ENCODE results near the gene PAAF1. TPM values are rescaled to one million over a fixed set of nuclear protein-coding genes. Genes with fewer than 3 reads are reported as not detected.
"Not testable (repeated sequence)": the region's sequence is repeated elsewhere in the genome, so short reads cannot be mapped to it uniquely, and the experiment has no call there.

The PAAF1 gene
- total and polyA plus RNA-seq, 7 experiments from 2014 or later = 12.4 to 26.2 (median 20.3) TPM

DNA sequence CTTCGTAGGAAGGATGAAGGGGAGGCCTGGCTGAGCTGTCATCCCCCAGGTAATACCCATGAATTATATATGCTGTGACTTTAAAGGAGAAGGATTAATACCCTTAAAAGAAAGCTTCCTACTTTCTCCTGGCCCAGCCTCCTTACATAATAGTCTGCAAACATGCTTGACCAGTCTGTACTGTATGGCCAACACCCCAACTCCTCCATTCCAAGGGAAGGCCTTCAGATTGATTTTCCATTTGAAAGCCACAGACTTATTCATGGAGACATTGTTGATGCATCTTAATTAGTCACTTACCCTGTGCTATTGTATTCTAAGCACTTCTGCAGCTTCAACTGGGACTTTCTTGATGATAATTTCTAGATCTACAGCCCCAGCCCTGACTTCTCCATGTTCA lies 2.0 kb downstream of the PAAF1 start:
- H3K4me3 Mint-ChIP-seq = peak overlapping the region in 3 of 10 donors; percentile 17 to 95 (median 23)
- H3K4me1 Mint-ChIP-seq = peaks cover 14 to 50% (median 38%) of the 10 kb centered on the region in 7 donors
- peak overlapping the region in 3 of 9 donors; percentile 8 to 38 (median 20) for H3K27ac Mint-ChIP-seq
- DNase-seq = no peak
- intact Hi-C loops (cut with micrococcal nuclease) = loop anchor here in 1 of 2 donors (5.0 kb wide), 1 partner anchor 614 kb away; the partner anchor contains the start of gene LIPT2
- Histone ChIP-seq H3K9me3 (ENCODE audit: control insufficient read depth in 2 of 3, low read length in 3 of 3) (no peaks in the 10 kb centered on the region), H3K36me3 (ENCODE audit: control insufficient read depth in 2 of 3, insufficient read depth in 3 of 3, low read length in 3 of 3) (peaks cover 0 to 14% (median 0%) of the 10 kb centered on the region in 3 experiments), H3K27me3 (ENCODE audit: control insufficient read depth in 2 of 2, insufficient read depth in 2 of 2, low read length in 2 of 2) (no peaks in the 10 kb centered on the region), H3K27ac (ENCODE audit: low read depth, low read length) (no peak overlapping the region), H3K4me3 (ENCODE audit: low read length) (no peak overlapping the region), H3K4me1 (ENCODE audit: control insufficient read depth in 2 of 2, insufficient read depth in 2 of 2, low read length in 2 of 2) (peaks cover 17 to 19% of the 10 kb centered on the region in 2 donors)
- peaks cover 0 to 14% (median 9%) of the 10 kb centered on the region in 5 donors for H3K36me3 Mint-ChIP-seq
- ChIA-PET CTCF (no interaction called here), POLR2A (interaction anchor here (0.6 to 1.5 kb wide), 3 partner anchors 9 to 350 kb away, joined by 3 to 4 read pairs (median 3); no protein-coding TSS in a partner anchor)
- H3K27me3 Mint-ChIP-seq = no peaks in the 10 kb centered on the region
- peaks cover 0 to 2% (median 0%) of the 10 kb centered on the region in 11 donors for H3K9me3 Mint-ChIP-seq
- no peak for ATAC-seq

DNA sequence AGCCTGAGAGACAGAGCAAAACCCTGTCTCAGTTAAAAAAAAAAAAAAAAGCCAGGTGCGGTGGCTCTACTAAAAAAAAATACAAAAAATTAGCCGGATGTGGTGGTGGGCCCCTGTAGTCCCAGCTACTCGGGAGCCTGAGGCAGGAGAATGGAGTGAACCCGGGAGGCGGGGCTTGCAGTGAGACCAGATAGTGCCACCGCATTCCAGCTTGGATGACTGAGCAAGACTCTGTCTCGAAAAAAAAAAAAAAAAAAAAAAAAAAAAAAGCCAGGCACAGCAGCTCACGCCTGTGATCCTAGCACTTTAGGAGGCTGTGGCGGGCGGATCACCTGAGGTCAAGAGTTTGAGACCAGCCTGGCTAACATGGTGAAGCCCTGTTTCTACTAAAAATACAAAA lies 3.6 kb downstream of the PAAF1 start:
- H3K9me3 Mint-ChIP-seq; H3K4me3 ChIP-seq (ENCODE audit: low read length); H3K36me3 Mint-ChIP-seq; H3K27ac Mint-ChIP-seq; ATAC-seq; DNase-seq; H3K27ac ChIP-seq (ENCODE audit: low read depth, low read length); H3K27me3 Mint-ChIP-seq; intact Hi-C loops (cut with micrococcal nuclease); H3K27me3 ChIP-seq (ENCODE audit: control insufficient read depth in 2 of 2, insufficient read depth in 2 of 2, low read length in 2 of 2); H3K9me3 ChIP-seq (ENCODE audit: control insufficient read depth in 2 of 3, low read length in 3 of 3); H3K4me3 Mint-ChIP-seq: not testable (repeated sequence)
- Histone ChIP-seq H3K36me3 (ENCODE audit: control insufficient read depth in 2 of 3, insufficient read depth in 3 of 3, low read length in 3 of 3) (peaks cover 0 to 10% (median 0%) of the 10 kb centered on the region in 3 experiments), H3K4me1 (ENCODE audit: control insufficient read depth in 2 of 2, insufficient read depth in 2 of 2, low read length in 2 of 2) (peaks cover 10 to 12% of the 10 kb centered on the region in 2 donors)
- CTCF ChIA-PET = interaction anchor here (0.6 kb wide), 1 partner anchor 1507 kb away, joined by 4 read pairs; no protein-coding TSS in a partner anchor
- peaks cover 5 to 39% (median 29%) of the 10 kb centered on the region in 7 donors for H3K4me1 Mint-ChIP-seq
- POLR2A ChIA-PET = interaction anchor here (0.8 kb wide), 1 partner anchor 12 kb away, joined by 3 read pairs; no protein-coding TSS in a partner anchor

- peaks cover 5 to 19% (median 8%) of the 10 kb centered on the region in 7 donors for H3K4me1 Mint-ChIP-seq
- no peaks in the 10 kb centered on the region for H3K27me3 Mint-ChIP-seq
- no peak for ATAC-seq
Measured at GRCh38 chr11:73883856-73884255, 7.1 kb downstream of the PAAF1 start.

GRCh38 chr11:73888244-73888643 lies 11.4 kb downstream of the PAAF1 start:
- Histone ChIP-seq H3K27ac (ENCODE audit: low read depth, low read length) (no peak overlapping the region), H3K9me3 (ENCODE audit: control insufficient read depth in 2 of 3, low read length in 3 of 3) (no peaks in the 10 kb centered on the region), H3K4me1 (ENCODE audit: control insufficient read depth in 2 of 2, insufficient read depth in 2 of 2, low read length in 2 of 2) (no peaks in the 10 kb centered on the region), H3K36me3 (ENCODE audit: control insufficient read depth in 2 of 3, insufficient read depth in 3 of 3, low read length in 3 of 3) (peaks cover 0 to 48% (median 6%) of the 10 kb centered on the region in 3 experiments), H3K4me3 (ENCODE audit: low read length) (no peak overlapping the region), H3K27me3 (ENCODE audit: control insufficient read depth in 2 of 2, insufficient read depth in 2 of 2, low read length in 2 of 2) (no peaks in the 10 kb centered on the region)
- DNase-seq (no peak), ATAC-seq (no peak)
- Mint-ChIP-seq H3K4me3 (no peak overlapping the region), H3K27me3 (no peaks in the 10 kb centered on the region), H3K4me1 (peaks cover 5 to 16% (median 9%) of the 10 kb centered on the region in 7 donors), H3K9me3 (no peaks in the 10 kb centered on the region), H3K36me3 (peaks cover 3 to 36% (median 26%) of the 10 kb centered on the region in 5 donors), H3K27ac (no peak overlapping the region)
- ChIA-PET POLR2A (no interaction called here), CTCF (no interaction called here)
- intact Hi-C loops (cut with micrococcal nuclease) = no loop called here

More at GRCh38 chr11:73883856-73884255, 7.1 kb downstream of the PAAF1 start:
- Mint-ChIP-seq H3K4me3 (no peak overlapping the region), H3K36me3 (peaks cover 3 to 20% (median 15%) of the 10 kb centered on the region in 5 donors), H3K27ac (no peak overlapping the region), H3K9me3 (no peaks in the 10 kb centered on the region)
- Histone ChIP-seq H3K27ac (ENCODE audit: low read depth, low read length) (no peak overlapping the region), H3K36me3 (ENCODE audit: control insufficient read depth in 2 of 3, insufficient read depth in 3 of 3, low read length in 3 of 3) (peaks cover 0 to 19% (median 0%) of the 10 kb centered on the region in 3 experiments), H3K9me3 (ENCODE audit: control insufficient read depth in 2 of 3, low read length in 3 of 3) (no peaks in the 10 kb centered on the region), H3K4me1 (ENCODE audit: control insufficient read depth in 2 of 2, insufficient read depth in 2 of 2, low read length in 2 of 2) (no peaks in the 10 kb centered on the region), H3K4me3 (ENCODE audit: low read length) (no peak overlapping the region), H3K27me3 (ENCODE audit: control insufficient read depth in 2 of 2, insufficient read depth in 2 of 2, low read length in 2 of 2) (no peaks in the 10 kb centered on the region)
- ChIA-PET POLR2A (no interaction called here), CTCF (no interaction called here)
- intact Hi-C loops (cut with micrococcal nuclease) = no loop called here
- no peak for DNase-seq

DNA sequence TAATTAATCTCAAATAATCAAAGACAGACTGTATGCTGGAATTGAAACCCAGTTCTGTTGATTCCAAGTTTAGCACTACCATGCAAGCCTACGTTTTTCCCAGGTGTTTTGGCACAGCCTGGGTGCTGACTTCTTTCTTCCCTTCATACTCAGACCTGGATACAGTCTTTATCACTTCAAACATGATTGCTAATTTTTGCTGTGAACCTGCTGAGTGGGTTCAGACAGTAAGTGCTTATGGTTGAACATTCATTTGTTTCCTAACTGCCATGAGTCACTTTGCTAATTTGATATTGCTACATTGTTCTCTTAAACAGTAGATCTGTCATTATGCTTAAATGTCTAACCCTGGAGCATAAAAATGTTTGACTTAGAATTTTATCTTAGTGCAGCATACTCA lies 12.2 kb downstream of the PAAF1 start:
- no peak overlapping the region for H3K4me3 Mint-ChIP-seq
- POLR2A ChIA-PET = no interaction called here
- no peak for DNase-seq
- CTCF ChIA-PET = no interaction called here
- H3K27ac Mint-ChIP-seq = peak overlapping the region in 3 of 9 donors; percentile 14 to 32 (median 29)
- H3K27ac ChIP-seq (ENCODE audit: low read depth, low read length) = no peak overlapping the region
- no peak for ATAC-seq
- no peaks in the 10 kb centered on the region for H3K4me1 ChIP-seq (ENCODE audit: control insufficient read depth in 2 of 2, insufficient read depth in 2 of 2, low read length in 2 of 2)
- H3K27me3 Mint-ChIP-seq = no peaks in the 10 kb centered on the region
- peaks cover 4 to 12% (median 6%) of the 10 kb centered on the region in 7 donors for H3K4me1 Mint-ChIP-seq
- no peaks in the 10 kb centered on the region for H3K9me3 ChIP-seq (ENCODE audit: control insufficient read depth in 2 of 3, low read length in 3 of 3)
- no peaks in the 10 kb centered on the region for H3K9me3 Mint-ChIP-seq
- peaks cover 3 to 29% (median 20%) of the 10 kb centered on the region in 5 donors for H3K36me3 Mint-ChIP-seq
- H3K27me3 ChIP-seq (ENCODE audit: control insufficient read depth in 2 of 2, insufficient read depth in 2 of 2, low read length in 2 of 2) = no peaks in the 10 kb centered on the region
- no peak overlapping the region for H3K4me3 ChIP-seq (ENCODE audit: low read length)
- intact Hi-C loops (cut with micrococcal nuclease) = no loop called here
- peaks cover 0 to 44% (median 8%) of the 10 kb centered on the region in 3 experiments for H3K36me3 ChIP-seq (ENCODE audit: control insufficient read depth in 2 of 3, insufficient read depth in 3 of 3, low read length in 3 of 3)

DNA sequence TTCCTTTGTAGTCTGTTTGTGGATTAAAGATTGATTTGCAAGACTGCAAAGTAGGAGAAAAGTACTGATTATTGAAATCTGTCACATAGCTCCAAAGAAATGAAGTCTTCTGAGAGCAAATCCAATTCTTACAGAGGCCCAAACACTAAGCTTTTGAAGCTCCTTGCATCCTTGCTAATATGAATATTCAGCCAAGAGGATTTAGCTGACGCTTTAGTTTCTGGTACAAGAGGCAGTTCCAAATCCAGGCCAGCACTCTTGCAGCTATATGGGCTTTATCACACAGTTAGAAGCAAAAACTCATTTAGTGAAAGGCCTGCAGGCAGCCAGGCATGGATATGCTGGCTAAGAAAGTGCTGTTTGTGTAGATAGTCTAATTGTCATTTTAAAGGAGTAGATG lies 12.7 kb downstream of the PAAF1 start:
- H3K4me3 ChIP-seq (ENCODE audit: low read length) = no peak overlapping the region
- no peaks in the 10 kb centered on the region for H3K4me1 ChIP-seq (ENCODE audit: control insufficient read depth in 2 of 2, insufficient read depth in 2 of 2, low read length in 2 of 2)
- H3K27ac ChIP-seq (ENCODE audit: low read depth, low read length) = no peak overlapping the region
- H3K27me3 Mint-ChIP-seq = no peaks in the 10 kb centered on the region
- DNase-seq = no peak
- H3K36me3 ChIP-seq (ENCODE audit: control insufficient read depth in 2 of 3, insufficient read depth in 3 of 3, low read length in 3 of 3) = peaks cover 0 to 45% (median 9%) of the 10 kb centered on the region in 3 experiments
- peaks cover 3 to 29% (median 20%) of the 10 kb centered on the region in 5 donors for H3K36me3 Mint-ChIP-seq
- H3K4me3 Mint-ChIP-seq = no peak overlapping the region
- H3K27me3 ChIP-seq (ENCODE audit: control insufficient read depth in 2 of 2, insufficient read depth in 2 of 2, low read length in 2 of 2) = no peaks in the 10 kb centered on the region
- ChIA-PET POLR2A (no interaction called here), CTCF (no interaction called here)
- no peaks in the 10 kb centered on the region for H3K9me3 ChIP-seq (ENCODE audit: control insufficient read depth in 2 of 3, low read length in 3 of 3)
- H3K9me3 Mint-ChIP-seq = no peaks in the 10 kb centered on the region
- no peak for ATAC-seq
- H3K4me1 Mint-ChIP-seq = peaks cover 4 to 12% (median 6%) of the 10 kb centered on the region in 7 donors
- H3K27ac Mint-ChIP-seq = no peak overlapping the region
- intact Hi-C loops (cut with micrococcal nuclease) = no loop called here

- H3K36me3 ChIP-seq (ENCODE audit: control insufficient read depth in 2 of 3, insufficient read depth in 3 of 3, low read length in 3 of 3) = peaks cover 0 to 41% (median 9%) of the 10 kb centered on the region in 3 experiments
- peaks cover 0 to 25% (median 9%) of the 10 kb centered on the region in 5 donors for H3K36me3 Mint-ChIP-seq
Measured at GRCh38 chr11:73893041-73893440, 16.2 kb downstream of the PAAF1 start.

More at GRCh38 chr11:73893041-73893440, 16.2 kb downstream of the PAAF1 start:
- Mint-ChIP-seq H3K27ac (no peak overlapping the region), H3K4me3 (no peak overlapping the region), H3K4me1 (peaks cover 0 to 9% (median 2%) of the 10 kb centered on the region in 7 donors), H3K9me3 (no peaks in the 10 kb centered on the region), H3K27me3 (no peaks in the 10 kb centered on the region)
- H3K9me3 ChIP-seq (ENCODE audit: control insufficient read depth in 2 of 3, low read length in 3 of 3) = no peaks in the 10 kb centered on the region
- no peak for DNase-seq
- intact Hi-C loops (cut with micrococcal nuclease) = no loop called here
- ChIA-PET CTCF (no interaction called here), POLR2A (no interaction called here)
- H3K27ac ChIP-seq (ENCODE audit: low read depth, low read length) = no peak overlapping the region
- H3K4me1 ChIP-seq (ENCODE audit: control insufficient read depth in 2 of 2, insufficient read depth in 2 of 2, low read length in 2 of 2) = no peaks in the 10 kb centered on the region
- no peak for ATAC-seq
- H3K4me3 ChIP-seq (ENCODE audit: low read length) = no peak overlapping the region
- H3K27me3 ChIP-seq (ENCODE audit: control insufficient read depth in 2 of 2, insufficient read depth in 2 of 2, low read length in 2 of 2) = no peaks in the 10 kb centered on the region
